K562 (cell line): ENCODE data around the gene POC1B. TPM values are rescaled to one million over a fixed set of nuclear protein-coding genes. Genes with fewer than 3 reads are reported as not detected.

ENCODE experiments used
- ATAC-seq: fragments of 200-7000 bp; cut with Tn5 transposase; 3 replicates; pipeline ENCODE4 v1.9.1; 2020; ENCODE audit warnings: moderate library complexity
- BruUV-seq: library from RNA; stranded (reverse); fragments of 400-500 nt; replicated peaks from 2 replicates; lab custom pipeline; 2021; lab: Mats Ljungman, UMichigan
- CTCF ChIA-PET: fragments of 300-600 bp; formaldehyde crosslinking; extraction: SDS; loops from one replicate; lab custom pipeline; 2021; ENCODE audit warnings: low intra/inter-chr PET ratio; lab: Yijun Ruan, JAX
- POLR2A ChIA-PET: fragments of 300-600, 350-650 bp; sonication (Branson Sonifier 250); formaldehyde crosslinking; extraction: SDS; loops from one replicate; lab custom pipeline; 2021; ENCODE audit warnings: antibody characterized with exemption, inconsistent platforms; lab: Yijun Ruan, JAX
- DNase-seq, 4 experiments: peaks; one replicate each; pipeline versions ENCODE4 v3.0.0 to v3.0.0-alpha.2; 2011 to 2018; ENCODE audit warnings: low spot score in 3 of 4, mixed read lengths in 3 of 4; ENCODE audit errors: extremely low read depth in 1 of 4
- FAIRE-seq: peaks from 2 replicates; lab custom pipeline; 2011; peaks lifted over from hg19 to GRCh38; lab: Jason Lieb, UNC
- H2AFZ ChIP-seq: 2 replicates; pipeline ENCODE4 v1.6.0; 2011; ENCODE audit warnings: low read depth, low read length, control low read depth, inconsistent platforms
- H3K27ac ChIP-seq: fragments of 200-600 bp; 3 replicates; pipeline ENCODE4 v1.8.0; 2011; ENCODE audit warnings: low read depth, mild to moderate bottlenecking, control low read depth, inconsistent platforms, low read length, moderate library complexity, mixed read lengths; ENCODE audit errors: extremely low read depth
- H3K27me3 ChIP-seq, 2 experiments: fragments of 300-600 bp in 1 of 2; 2 replicates in 1 of 2; 3 replicates in 1 of 2; pipeline versions ENCODE4 v1.6.0 to v1.8.0; 2011; ENCODE audit warnings: inconsistent platforms in 2 of 2, low read length in 2 of 2, mild to moderate bottlenecking in 1 of 2, mixed read lengths in 1 of 2, moderate library complexity in 1 of 2; ENCODE audit not compliant: control insufficient read depth in 2 of 2, insufficient read depth in 2 of 2
- H3K36me3 ChIP-seq: fragments of 300-600 bp; 3 replicates; pipeline ENCODE4 v1.8.0; 2011; ENCODE audit warnings: mild to moderate bottlenecking, low read length, inconsistent platforms; ENCODE audit not compliant: control insufficient read depth, insufficient read depth
- H3K4me1 ChIP-seq, 2 experiments: fragments of 200-600 bp in 1 of 2; replicated peaks in 1 of 2; 2 replicates in 1 of 2; 3 replicates in 1 of 2; pipeline versions ENCODE4 v1.5.1 to v1.8.0; 2011; ENCODE audit warnings: inconsistent platforms in 2 of 2, low read length in 2 of 2, mild to moderate bottlenecking in 1 of 2, mixed read lengths in 1 of 2, moderate library complexity in 1 of 2; ENCODE audit not compliant: control insufficient read depth in 2 of 2, insufficient read depth in 2 of 2
- H3K4me2 ChIP-seq: 2 replicates; pipeline ENCODE4 v1.6.1; 2011; ENCODE audit warnings: low read length, control low read depth, inconsistent platforms, mixed read lengths; ENCODE audit not compliant: insufficient read depth
- H3K4me3 ChIP-seq: fragments of 200-600 bp; sonication (generic), shearing (Covaris generic); 2 replicates; pipeline ENCODE4 v1.5.1; 2016; ENCODE audit warnings: control low read depth, inconsistent platforms
- H3K79me2 ChIP-seq: fragments of 200-600 bp; 3 replicates; pipeline ENCODE4 v1.8.0; 2011; ENCODE audit warnings: low read length, inconsistent platforms; ENCODE audit not compliant: control insufficient read depth, insufficient read depth
- H3K9ac ChIP-seq, 2 experiments: 2 replicates each; pipeline versions ENCODE4 v1.6.0 to v1.6.1; 2011; ENCODE audit warnings: low read depth in 2 of 2, low read length in 2 of 2, control low read depth in 1 of 2, inconsistent platforms in 1 of 2, mild to moderate bottlenecking in 1 of 2, mixed read lengths in 1 of 2; ENCODE audit not compliant: insufficient read depth in 1 of 2
- H3K9me1 ChIP-seq: one replicate; pipeline ENCODE4 v1.6.0; 2011; ENCODE audit warnings: inconsistent platforms, mild to moderate bottlenecking, low read length, moderate library complexity; ENCODE audit not compliant: control insufficient read depth, insufficient read depth
- H3K9me3 ChIP-seq: replicated peaks from 2 replicates; pipeline ENCODE4 v1.5.1; 2011; ENCODE audit warnings: low read depth, low read length, inconsistent platforms; ENCODE audit not compliant: control insufficient read depth, insufficient read depth
- H4K20me1 ChIP-seq: replicated peaks from 2 replicates; pipeline ENCODE4 v1.6.1; 2011; ENCODE audit warnings: low read length, inconsistent platforms, mixed read lengths; ENCODE audit not compliant: control insufficient read depth, insufficient read depth
- ATF7 ChIP-seq: fragments of 450-650 bp; IDR thresholded peaks from 2 replicates; pipeline ENCODE4 v1.7.1; 2014; ENCODE audit warnings: mild to moderate bottlenecking, moderate library complexity
- KAT8 ChIP-seq: fragments of 450-650 bp; IDR thresholded peaks from 2 replicates; pipeline ENCODE4 v1.6.1; 2016; ENCODE audit warnings: low read depth, mild to moderate bottlenecking
- KLF6 ChIP-seq: fragments of 250-450 bp; sonication (Bioruptor Pico); IDR thresholded peaks from 2 replicates; pipeline ENCODE4 v1.4.0; 2020; ENCODE audit warnings: mild to moderate bottlenecking, moderate library complexity, borderline replicate concordance
- POLR3G ChIP-seq: IDR thresholded peaks from 2 replicates; pipeline ENCODE4 v1.6.1; 2011; ENCODE audit not compliant: insufficient read length, insufficient replicate concordance; ENCODE audit errors: extremely low read depth
- SMARCB1 ChIP-seq: IDR thresholded peaks from 2 replicates; pipeline ENCODE4 v1.6.1; 2011; ENCODE audit warnings: improper control_type of control experiment, low read depth; ENCODE audit not compliant: insufficient read length
- SRSF1 ChIP-seq: fragments of 200-400 bp; formaldehyde crosslinking; IDR thresholded peaks from 2 replicates; pipeline ENCODE4 v1.6.1; 2017; ENCODE audit warnings: mild to moderate bottlenecking, low read depth, low read length, moderate library complexity
- ZC3H8 ChIP-seq: fragments of 450-650 bp; IDR thresholded peaks from 2 replicates; pipeline ENCODE4 v1.6.1; 2017
- ZFP1 ChIP-seq: fragments of 450-650 bp; formaldehyde crosslinking; IDR thresholded peaks from 2 replicates; pipeline ENCODE4 v1.4.0; 2020; ENCODE audit warnings: mild to moderate bottlenecking, mixed read lengths
- ZFP91 ChIP-seq: sonication (generic); formaldehyde crosslinking; IDR thresholded peaks from 2 replicates; pipeline ENCODE4 v1.8.0; 2022; ENCODE audit warnings: mild to moderate bottlenecking, missing genetic modification reagents
- ZNF586 ChIP-seq: fragments of 450-650 bp; formaldehyde crosslinking; conservative IDR thresholded peaks from 2 replicates; pipeline ENCODE4 v1.4.0; 2020; ENCODE audit warnings: mild to moderate bottlenecking, moderate library complexity
- ZNF655 ChIP-seq: fragments of 250-450 bp; sonication (Bioruptor Pico); IDR thresholded peaks from 2 replicates; pipeline ENCODE4 v1.5.0; 2021
- ZNF696 ChIP-seq: fragments of 250-450 bp; sonication (Bioruptor Pico); conservative IDR thresholded peaks from 2 replicates; pipeline ENCODE4 v1.4.0; 2020; ENCODE audit warnings: mild to moderate bottlenecking, moderate library complexity
- WGBS: fragments of 100-300 bp; shearing (Covaris generic); methylation state at CpG from one replicate; pipeline ENCODE4 v1.1.6; 2016; ENCODE audit warnings: low coverage, mixed read lengths; ENCODE audit not compliant: insufficient coverage; ENCODE audit errors: missing lambda C conversion rate; 5-methylcytosine and 5-hydroxymethylcytosine counted together
- in situ Hi-C: fragments of 300-500 bp; cut with MboI; formaldehyde crosslinking; loops from 4 replicates; pipeline ENCODE4 v1.15.0; 2018; ENCODE audit warnings: inconsistent platforms, mixed read lengths
- intact Hi-C: fragments of 100-400 bp; cut with micrococcal nuclease; formaldehyde crosslinking; loops from 2 replicates; pipeline ENCODE4 v1.14.2; 2022
- polyA plus RNA-seq, 8 experiments: library from polyadenylated mRNA; depleted of rRNA in 4 of 8; stranded (reverse) in 5 of 8; unstranded in 3 of 8; fragments of >200 nt; fragmentation: Nextera tagmentation in 2 of 8; fragmentation: Illumina TruSeq in 1 of 8; extraction: Ambion mirVana in 2 of 8; extraction: Trizol in 1 of 8; gene quantifications; 2 replicates each; pipeline versions ENCODE4 v1.2.1 to v1.2.3, GENCODE V29; 2011 to 2014; ENCODE audit warnings: inconsistent platforms in 1 of 8, missing spikeins in 1 of 8
- total RNA-seq, 7 experiments: library from RNA; depleted of rRNA in 6 of 7; stranded (reverse); fragments of >200 nt in 6 of 7; fragmentation: Illumina TruSeq in 2 of 7; extraction: Trizol in 2 of 7; gene quantifications; 2 replicates each; pipeline versions ENCODE4 v1.2.1 to v1.2.3, GENCODE V29; 2011 to 2021; ENCODE audit warnings: low replicate concordance in 1 of 7
- TF ChIP-seq, protein P1 (sequence below): sonication (generic); formaldehyde crosslinking; IDR thresholded peaks from 2 replicates; pipeline ENCODE4 v1.8.1; 2023; ENCODE audit warnings: mild to moderate bottlenecking, missing genetic modification reagents
- TF ChIP-seq, protein P2 (sequence below): sonication (generic); IDR thresholded peaks from 2 replicates; pipeline ENCODE4 v1.6.1; 2016
- TF ChIP-seq, protein P3 (sequence below): fragments of 450-650 bp; formaldehyde crosslinking; IDR thresholded peaks from 2 replicates; pipeline ENCODE4 v1.4.0; 2020; ENCODE audit warnings: mild to moderate bottlenecking
- TF ChIP-seq, protein P4 (sequence below): sonication (generic); formaldehyde crosslinking; IDR thresholded peaks from 2 replicates; pipeline ENCODE4 v1.8.0; 2022; ENCODE audit warnings: missing genetic modification reagents, mild to moderate bottlenecking, moderate library complexity, borderline replicate concordance

The POC1B gene
- total and polyA plus RNA-seq, 9 of the 15 experiments (the other 6 are each of a cell fraction or from before 2014, with no cell fraction given), result 4.5 to 16.1 (median 10.4) TPM

DNA sequence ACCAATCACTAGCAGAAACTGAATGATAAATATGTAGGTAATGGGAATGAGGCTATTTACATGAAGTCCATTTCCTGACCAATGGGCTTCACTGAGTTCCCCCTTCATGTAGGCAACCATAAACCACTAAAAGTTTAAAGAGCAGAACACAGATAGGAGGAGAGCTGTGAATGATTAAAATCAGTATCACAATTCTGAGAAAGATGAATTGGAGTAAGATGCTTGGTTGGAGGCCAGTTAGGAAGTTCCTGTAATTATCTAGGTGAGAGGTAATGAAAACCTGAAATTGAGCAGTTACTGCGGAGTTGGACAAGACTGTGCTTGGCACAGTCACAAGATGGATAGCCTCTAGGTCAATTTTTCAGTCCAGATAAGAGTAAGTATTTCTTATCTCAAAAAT, 57.8 kb downstream of the POC1B start:
- ChIA-PET POLR2A (interaction anchor here (0.6 kb wide), 1 partner anchor 1271 kb away, joined by 5 read pairs; no protein-coding TSS in a partner anchor), CTCF (no interaction called here)
- Histone ChIP-seq H3K4me3 (no peak overlapping the region), H3K9me3 (no peaks in the 10 kb centered on the region), H3K79me2 (no peaks in the 10 kb centered on the region), H3K9ac (no peak overlapping the region), H2AFZ (no peak overlapping the region), H3K27me3 (no peaks in the 10 kb centered on the region), H3K36me3 (no peaks in the 10 kb centered on the region), H3K4me2 (no peak overlapping the region), H3K9me1 (no peaks in the 10 kb centered on the region), H3K4me1 (no peaks in the 10 kb centered on the region; a peak in 1 of 5 replicates), H4K20me1 (no peaks in the 10 kb centered on the region), H3K27ac (no peak overlapping the region)
- ATAC-seq (no peak), DNase-seq (no peak), FAIRE-seq (no peak)
- 55% methylated on average over 1 of the region's 1 CpG for WGBS
- BruUV-seq, result no TSS peak
- in situ Hi-C loops, result loop anchor here (25.0 kb wide), 1 partner anchor 1469 kb away; no protein-coding TSS in a partner anchor
- intact Hi-C loops, result no loop called here
- TF ChIP-seq ATF7 (no peak), ZFP91 (no peak), ZNF586 (CRISPR knock-in tag) (no peak), KLF6 (CRISPR knock-in tag) (no peak), ZNF696 (CRISPR knock-in tag) (no peak), ZFP1 (CRISPR knock-in tag) (no peak), KAT8 (no peak), POLR3G (no peak), ZC3H8 (no peak), SRSF1 (no peak), ZNF655 (no peak), SMARCB1 (no peak)
- TF ChIP-seq, protein P1, sequence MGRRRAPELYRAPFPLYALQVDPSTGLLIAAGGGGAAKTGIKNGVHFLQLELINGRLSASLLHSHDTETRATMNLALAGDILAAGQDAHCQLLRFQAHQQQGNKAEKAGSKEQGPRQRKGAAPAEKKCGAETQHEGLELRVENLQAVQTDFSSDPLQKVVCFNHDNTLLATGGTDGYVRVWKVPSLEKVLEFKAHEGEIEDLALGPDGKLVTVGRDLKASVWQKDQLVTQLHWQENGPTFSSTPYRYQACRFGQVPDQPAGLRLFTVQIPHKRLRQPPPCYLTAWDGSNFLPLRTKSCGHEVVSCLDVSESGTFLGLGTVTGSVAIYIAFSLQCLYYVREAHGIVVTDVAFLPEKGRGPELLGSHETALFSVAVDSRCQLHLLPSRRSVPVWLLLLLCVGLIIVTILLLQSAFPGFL, result no peak
- TF ChIP-seq, protein P2, sequence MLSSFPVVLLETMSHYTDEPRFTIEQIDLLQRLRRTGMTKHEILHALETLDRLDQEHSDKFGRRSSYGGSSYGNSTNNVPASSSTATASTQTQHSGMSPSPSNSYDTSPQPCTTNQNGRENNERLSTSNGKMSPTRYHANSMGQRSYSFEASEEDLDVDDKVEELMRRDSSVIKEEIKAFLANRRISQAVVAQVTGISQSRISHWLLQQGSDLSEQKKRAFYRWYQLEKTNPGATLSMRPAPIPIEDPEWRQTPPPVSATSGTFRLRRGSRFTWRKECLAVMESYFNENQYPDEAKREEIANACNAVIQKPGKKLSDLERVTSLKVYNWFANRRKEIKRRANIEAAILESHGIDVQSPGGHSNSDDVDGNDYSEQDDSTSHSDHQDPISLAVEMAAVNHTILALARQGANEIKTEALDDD, result no peak
- TF ChIP-seq, protein P3, sequence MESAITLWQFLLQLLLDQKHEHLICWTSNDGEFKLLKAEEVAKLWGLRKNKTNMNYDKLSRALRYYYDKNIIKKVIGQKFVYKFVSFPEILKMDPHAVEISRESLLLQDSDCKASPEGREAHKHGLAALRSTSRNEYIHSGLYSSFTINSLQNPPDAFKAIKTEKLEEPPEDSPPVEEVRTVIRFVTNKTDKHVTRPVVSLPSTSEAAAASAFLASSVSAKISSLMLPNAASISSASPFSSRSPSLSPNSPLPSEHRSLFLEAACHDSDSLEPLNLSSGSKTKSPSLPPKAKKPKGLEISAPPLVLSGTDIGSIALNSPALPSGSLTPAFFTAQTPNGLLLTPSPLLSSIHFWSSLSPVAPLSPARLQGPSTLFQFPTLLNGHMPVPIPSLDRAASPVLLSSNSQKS, result no peak
- TF ChIP-seq, protein P4, sequence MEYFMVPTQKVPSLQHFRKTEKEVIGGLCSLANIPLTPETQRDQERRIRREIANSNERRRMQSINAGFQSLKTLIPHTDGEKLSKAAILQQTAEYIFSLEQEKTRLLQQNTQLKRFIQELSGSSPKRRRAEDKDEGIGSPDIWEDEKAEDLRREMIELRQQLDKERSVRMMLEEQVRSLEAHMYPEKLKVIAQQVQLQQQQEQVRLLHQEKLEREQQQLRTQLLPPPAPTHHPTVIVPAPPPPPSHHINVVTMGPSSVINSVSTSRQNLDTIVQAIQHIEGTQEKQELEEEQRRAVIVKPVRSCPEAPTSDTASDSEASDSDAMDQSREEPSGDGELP (CRISPR knock-in tag), result no peak
